HG03432 (cell line): ENCODE measurements around the gene DPP7.
A peak's percentile ranks its signal among the peaks of the same experiment; 100 is the strongest.

Experiments
- ATAC-seq: cut with Tn5 transposase; IDR thresholded peaks from one replicate; pipeline ENCODE4 v1.9.1; 2021; ENCODE audit warnings: mild to moderate bottlenecking, moderate library complexity; ENCODE audit not compliant: unreplicated experiment

Gene DPP7

DNA sequence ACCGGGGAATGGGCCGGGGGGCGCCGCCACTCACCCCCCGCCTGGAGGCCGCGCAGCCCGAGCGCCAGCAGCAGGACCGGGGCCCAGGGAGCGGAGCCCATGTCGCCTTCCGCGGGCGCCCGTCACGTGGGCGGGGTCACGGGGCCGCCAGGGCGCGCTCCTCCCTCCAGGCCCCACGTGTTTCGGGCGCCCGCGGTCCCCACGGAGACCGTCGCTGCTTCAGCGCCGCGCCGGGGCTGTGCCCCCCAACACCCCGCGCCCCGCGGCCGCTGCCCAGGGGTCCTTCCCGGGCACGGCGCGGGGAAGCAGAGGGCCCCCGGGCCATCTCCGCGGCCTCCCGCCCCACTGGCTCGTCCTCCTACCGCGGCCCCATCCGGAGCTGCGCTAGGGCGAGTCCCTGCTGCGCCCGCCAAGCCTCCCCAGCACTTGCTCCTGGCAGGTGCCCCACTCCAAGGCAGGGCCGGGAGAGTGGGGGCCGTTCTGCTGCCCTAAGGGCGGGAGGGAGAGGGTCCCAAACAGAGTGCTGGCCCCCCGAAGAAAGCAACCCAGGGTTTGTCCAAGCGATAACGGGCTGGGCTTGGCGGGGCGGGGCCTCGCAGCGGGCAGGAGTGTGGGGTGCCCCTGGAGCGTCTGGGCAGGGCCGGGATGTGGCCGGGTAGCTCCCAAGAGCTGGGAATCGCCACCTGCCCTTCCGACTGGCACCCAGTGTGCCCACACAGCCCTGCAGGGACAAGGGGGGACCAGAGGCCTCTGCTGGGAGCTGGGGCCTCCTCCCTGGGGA is at the start of gene DPP7:
Gene DPP7, minus strand, starts transcription at position 121 of the 781 bp plus-strand sequence. Its CDS starts 20 bp downstream, at position 101.
- ATAC-seq: peak; percentile 61

DNA sequence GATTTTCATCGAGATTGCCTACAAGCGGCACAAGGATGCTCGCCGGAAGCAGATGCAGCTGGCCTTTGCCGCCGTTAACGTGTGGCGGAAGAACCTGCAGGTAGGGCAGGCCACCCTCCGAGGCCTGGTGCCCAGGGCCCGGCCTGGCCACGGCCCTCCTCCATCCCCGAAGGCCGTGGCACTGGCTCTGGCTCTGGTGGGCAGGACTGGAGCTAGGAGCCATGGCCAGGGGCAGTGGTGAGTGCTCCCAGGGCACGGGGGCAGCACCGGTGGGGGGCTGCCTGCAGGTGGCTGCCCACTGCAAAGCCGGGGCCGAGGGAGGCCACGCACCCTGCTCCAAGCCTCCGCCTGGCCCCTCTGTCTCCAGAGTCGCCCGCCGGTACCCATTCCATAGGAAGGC is 49.3 kb upstream of the DPP7 start:
- ATAC-seq: no peak

DNA sequence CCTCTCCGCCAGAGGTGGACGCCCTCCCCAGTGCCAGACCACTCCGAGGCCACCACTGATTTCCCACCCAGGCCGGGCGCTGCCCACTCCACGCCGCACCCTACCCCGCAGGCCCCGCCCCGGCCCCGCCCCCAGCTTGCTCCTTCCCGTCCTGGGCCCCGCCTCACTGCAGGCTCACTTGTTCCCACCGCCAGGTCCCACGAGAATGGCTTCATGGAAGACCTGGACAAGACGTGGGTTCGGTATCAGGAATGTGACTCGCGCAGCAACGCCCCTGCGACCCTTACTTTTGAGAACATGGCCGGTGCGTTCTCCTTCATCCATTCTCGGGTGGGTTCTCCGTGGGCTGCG is 48.8 kb upstream of the DPP7 start:
- ATAC-seq: no peak

- no peak for ATAC-seq
Observed at GRCh38 chr9:137162505-137163364, 48.2 kb upstream of the DPP7 start.

- ATAC-seq: no peak
Observed at GRCh38 chr9:137161558-137162486, 47.3 kb upstream of the DPP7 start.

DNA sequence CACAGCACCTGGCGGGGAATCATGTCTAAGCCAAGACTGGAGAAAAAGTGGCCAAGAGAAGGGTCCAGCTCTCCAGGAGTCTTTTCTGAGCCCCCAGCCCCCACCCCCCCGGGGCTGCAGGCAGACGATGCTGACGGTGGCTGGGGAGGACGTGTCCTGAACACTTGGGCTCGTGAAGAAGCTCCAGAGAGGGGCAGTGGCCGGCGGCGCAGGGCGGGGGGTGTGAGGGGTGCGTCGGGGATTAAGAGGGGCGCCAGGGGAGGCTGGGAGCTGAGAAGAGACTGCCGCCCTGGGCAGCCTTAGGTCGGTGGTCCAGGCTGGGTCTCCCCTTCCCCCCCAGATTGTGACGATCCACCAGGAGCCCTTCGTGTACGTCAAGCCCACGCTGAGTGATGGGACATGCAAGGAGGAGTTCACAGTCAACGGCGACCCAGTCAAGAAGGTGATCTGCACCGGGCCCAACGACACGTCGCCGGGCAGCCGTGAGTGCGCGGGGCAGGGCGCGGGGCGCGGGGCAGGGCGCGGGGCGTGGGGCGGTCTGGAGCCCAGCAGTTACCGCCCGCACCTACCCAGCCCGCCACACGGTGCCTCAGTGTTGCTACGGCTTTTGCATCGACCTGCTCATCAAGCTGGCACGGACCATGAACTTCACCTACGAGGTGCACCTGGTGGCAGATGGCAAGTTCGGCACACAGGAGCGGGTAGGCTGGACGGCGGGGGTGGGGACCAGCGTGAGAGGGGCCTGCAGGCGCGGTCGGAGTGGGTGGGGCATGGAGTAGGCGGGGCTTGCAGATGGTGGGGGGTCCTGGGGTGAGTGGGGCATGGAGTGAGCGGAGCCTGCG is 46.4 kb upstream of the DPP7 start:
- ATAC-seq: no peak

DNA sequence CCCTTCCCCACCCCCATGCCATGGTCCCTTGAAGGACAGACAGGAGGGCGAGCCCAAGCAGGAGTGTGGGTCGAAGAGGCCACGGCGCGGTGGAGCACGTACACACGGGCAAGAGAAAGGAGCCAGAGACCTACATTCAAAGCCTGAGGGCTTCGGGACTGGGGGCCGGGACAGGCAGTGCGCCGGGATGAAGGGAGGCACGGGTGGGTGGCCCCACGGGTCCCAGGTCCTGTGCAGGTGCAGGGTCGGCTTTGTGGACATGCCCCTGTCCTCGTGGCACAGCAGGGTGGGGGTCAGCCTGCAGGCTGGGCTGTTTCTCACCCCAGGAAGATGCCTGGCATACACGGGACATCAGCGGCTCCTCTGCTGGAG is 45.5 kb upstream of the DPP7 start:
- no peak for ATAC-seq

DNA sequence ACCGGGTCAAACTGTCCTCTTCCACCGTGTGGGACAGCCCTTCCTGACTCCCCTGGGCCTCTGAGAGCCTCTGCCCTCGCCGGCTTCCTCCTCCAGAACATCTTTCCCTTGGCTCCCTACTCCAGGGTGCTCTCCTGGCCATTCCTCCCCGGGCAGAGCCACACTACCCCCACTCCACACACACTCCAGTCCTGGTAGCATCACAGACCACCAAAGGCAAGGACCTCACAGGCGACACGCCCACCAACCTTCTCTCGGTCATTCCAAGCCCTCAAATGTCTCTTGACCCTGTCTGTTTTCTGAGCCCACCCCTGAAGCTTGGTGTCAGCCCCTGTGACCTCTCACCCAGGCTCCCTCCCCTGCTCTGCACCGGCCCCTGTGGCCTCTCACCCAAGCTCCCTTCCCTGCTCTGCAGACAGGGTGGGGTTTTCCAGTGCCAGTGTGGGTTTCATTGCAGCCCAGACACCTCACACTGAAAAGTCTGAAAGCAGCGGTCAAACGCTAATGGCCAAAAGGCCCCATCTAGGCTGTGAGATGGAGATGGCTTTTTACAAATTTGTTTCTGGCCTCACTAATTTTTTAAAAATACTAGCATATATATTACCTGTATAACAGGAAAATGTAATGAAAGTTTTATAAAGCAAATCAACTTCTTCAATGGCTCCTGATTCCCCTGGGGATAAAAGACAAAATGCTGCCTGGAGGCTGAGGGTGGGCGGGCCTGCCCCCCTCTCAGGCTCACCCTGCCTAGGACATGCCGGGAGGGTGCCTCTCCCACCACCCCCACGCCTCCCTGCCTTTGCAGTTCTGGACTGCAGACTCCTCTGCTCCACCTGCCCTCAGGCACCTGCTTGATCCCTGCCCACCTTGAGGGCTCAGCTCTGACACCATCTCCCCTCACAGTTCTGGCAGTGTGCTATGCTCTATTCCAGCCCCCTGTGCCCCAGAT is 44.8 kb upstream of the DPP7 start:
- no peak for ATAC-seq

GRCh38 chr9:137158625-137159024 is 44.1 kb upstream of the DPP7 start:
- no peak for ATAC-seq

DNA sequence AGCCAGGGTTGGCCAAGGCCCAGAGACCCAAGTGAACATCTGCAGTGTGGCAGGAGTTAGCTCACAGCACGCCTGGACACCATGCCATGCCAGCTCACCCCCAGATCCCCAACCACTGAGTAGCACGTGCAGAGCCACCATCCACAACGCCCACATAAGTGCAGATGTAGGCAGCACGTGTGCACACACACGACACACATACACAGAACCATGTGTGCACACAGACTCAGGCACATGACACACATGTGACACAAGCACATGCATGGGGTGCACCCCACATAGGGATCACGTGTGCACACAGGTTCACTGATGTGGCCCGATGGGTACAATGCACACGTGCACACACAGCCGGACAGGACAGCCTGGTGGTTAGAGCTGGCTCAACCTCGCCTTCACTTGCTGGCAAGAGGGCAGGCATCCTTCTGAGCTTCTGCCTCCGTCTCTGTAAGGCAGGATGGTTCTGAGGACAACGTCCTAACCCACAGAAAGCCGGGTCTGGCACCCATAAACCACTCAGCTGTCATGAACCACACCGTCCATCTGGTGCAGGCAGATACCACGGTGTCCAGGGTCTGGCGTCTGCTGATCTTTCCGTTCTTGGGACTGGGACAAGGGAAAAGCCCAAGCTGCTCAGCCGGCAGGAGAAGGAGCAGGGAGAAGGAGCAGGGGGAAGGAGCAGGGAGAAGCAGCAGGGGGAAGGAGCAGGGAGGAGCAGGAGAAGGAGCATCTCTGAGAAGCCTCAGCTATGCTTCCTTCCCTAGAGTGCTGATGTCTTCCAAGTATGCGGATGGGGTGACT is 43.3 kb upstream of the DPP7 start:
- ATAC-seq: no peak

DNA sequence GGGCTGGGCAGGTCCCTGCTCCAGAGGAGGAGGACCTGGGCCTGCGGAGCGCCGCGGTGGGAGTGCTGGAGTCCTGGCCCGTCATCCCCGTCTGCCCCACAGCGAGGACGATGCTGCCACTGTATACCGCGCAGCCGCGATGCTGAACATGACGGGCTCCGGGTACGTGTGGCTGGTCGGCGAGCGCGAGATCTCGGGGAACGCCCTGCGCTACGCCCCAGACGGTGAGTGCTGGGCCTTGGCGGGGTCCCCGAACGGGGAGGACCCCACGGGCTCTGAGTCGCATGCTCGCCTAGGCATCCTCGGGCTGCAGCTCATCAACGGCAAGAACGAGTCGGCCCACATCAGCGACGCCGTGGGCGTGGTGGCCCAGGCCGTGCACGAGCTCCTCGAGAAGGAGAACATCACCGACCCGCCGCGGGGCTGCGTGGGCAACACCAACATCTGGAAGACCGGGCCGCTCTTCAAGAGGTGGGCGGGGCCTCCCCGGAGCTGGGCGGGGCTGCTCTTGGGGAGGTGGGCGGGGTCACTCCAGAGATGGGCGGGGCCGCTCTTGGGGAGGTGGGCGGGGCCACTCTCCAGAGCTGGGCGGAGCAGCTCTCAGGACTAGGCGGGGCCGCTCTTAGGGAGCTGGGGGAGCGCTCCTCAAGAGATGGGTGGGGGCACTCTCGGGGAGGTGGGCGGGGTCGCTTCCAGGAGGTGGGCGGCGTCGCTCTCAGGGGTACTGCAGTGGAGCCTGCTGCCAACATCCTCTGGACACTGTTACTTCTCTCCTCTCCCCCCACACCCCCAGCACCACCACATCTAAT is 42.2 kb upstream of the DPP7 start:
- no peak for ATAC-seq

DNA sequence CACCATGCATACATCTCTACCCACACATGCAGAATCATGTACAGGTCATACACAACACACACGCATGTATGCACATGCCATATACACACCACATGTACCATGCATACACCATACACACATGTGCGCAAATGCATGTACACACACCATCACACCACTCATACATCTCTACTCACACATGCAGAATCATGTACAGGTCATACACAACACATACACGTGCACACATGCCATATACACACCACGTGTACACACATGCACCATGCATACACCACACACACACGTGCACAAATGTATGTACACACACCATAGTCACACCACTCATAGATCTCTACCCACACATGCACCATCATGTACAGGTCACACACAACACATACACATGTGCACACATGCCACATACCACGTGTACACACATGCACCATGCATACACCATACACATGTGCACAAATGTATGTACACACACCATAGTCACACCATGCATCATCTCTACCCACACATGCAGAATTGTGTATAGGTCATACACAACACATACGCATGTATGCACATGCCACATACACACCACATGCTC is 38.4 kb upstream of the DPP7 start:
- ATAC-seq: no peak

- ATAC-seq: peak; percentile 43
Observed at GRCh38 chr9:137150617-137151457, 36.3 kb upstream of the DPP7 start.

- peak; percentile 21 for ATAC-seq
Observed at GRCh38 chr9:137149942-137150616, 35.5 kb upstream of the DPP7 start.

DNA sequence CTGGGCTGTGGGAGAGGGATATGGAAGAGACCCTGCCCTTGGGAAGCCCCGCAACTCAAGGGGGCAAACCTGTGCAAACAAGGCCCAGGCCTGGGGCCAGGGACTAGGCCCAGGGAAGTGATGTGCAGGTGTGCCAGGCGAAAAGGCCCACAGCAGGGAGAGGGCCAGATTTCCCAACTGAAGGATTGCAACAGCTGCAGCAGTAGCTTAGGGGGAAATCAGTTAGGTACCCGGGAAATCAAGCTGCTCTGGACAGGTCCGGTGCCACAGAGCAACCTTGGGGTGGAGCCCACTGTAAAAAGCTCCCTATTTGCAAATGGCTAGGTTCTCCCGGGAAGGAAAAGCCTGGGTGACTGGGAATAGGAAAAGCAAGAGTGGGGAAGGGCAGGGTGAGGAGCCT is 34.8 kb upstream of the DPP7 start:
- no peak for ATAC-seq

DNA sequence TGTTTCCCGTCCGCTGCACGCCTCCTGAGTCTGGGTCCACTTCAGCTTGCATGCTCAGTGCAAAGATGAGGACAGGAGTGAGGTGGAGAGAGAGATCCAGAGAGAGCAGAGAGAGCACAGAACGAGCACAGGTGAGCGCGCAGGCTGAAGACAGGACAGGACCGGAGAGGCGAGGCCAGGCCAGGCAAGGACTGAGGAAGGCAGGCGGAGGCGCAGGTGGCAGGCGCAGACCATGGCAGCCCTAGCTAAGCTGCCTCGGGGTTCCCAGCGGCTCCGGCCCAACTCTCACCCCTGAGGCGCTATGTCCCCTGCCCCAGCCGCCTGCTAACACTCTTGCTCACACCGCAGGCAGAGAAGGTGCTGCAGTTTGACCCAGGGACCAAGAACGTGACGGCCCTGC is 34.1 kb upstream of the DPP7 start:
- no peak for ATAC-seq
